PC-9 (cell line): ENCODE measurements around the gene EXOSC3.

ENCODE experiments used
- EZH2 ChIP-seq: fragments of 200-600 bp; sonication (generic); IDR thresholded peaks from 2 replicates; pipeline ENCODE4 v1.8.0; 2017; ENCODE audit warnings: antibody characterized with exemption, low read depth
- TF ChIP-seq, protein P1 (sequence below): fragments of 200-600 bp; sonication (generic); conservative IDR thresholded peaks from 2 replicates; pipeline ENCODE4 v1.6.1; 2017; ENCODE audit warnings: mixed run types, antibody characterized with exemption, mild to moderate bottlenecking, moderate library complexity

DNA sequence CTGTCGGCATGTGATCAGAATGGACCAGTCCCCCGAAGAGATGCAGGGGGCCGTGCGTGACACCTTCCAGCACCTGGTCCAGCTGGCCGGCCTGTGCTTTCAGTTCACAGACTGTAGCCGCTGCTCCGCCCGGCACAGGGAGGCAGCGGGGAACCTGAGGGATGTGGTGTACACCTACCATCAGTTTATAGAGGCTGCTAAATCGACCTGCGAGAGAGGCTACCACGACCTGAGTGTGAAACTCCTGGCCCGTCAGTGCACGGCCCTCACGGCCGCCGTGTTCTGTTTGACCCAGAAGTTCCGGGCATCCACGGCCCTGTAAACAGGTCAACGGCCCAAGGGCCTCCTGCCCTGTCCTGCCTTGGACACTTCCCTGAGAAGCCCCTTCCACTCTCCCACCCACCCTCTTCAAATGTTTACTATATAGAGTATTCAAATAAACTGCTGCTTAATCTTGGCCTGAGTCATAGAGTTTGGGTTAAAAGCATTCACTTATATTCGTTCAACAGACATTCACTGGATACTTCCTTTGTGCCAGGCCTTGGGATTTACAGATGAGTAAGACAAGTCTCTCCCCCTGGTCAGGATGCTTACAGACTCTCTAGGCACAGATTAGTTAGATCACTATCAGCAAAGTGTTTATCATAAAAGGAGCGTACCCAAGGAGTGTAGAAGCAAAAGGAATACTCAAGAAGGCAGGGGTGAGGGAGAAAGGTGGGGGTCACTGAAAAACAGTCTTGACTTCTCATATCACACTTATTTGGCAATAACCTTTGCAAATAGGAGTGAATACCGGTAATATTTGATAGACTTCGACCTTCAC is 38.2 kb downstream of the EXOSC3 start:
- no peak for TF ChIP-seq EZH2
- TF ChIP-seq, protein P1, sequence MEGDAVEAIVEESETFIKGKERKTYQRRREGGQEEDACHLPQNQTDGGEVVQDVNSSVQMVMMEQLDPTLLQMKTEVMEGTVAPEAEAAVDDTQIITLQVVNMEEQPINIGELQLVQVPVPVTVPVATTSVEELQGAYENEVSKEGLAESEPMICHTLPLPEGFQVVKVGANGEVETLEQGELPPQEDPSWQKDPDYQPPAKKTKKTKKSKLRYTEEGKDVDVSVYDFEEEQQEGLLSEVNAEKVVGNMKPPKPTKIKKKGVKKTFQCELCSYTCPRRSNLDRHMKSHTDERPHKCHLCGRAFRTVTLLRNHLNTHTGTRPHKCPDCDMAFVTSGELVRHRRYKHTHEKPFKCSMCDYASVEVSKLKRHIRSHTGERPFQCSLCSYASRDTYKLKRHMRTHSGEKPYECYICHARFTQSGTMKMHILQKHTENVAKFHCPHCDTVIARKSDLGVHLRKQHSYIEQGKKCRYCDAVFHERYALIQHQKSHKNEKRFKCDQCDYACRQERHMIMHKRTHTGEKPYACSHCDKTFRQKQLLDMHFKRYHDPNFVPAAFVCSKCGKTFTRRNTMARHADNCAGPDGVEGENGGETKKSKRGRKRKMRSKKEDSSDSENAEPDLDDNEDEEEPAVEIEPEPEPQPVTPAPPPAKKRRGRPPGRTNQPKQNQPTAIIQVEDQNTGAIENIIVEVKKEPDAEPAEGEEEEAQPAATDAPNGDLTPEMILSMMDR: no peak
